ENCODE results near the gene CCNH. TPM values are rescaled to one million over a fixed set of nuclear protein-coding genes. Genes with fewer than 3 reads are reported as not detected.

CCNH gene
- total RNA-seq, 1 experiment from 2014 or later = 63.2 TPM

- no peak overlapping the region for H3K9ac ChIP-seq (ENCODE audit: low read length)
- ChIA-PET POLR2A (no interaction called here), CTCF (no interaction called here), RAD21 (ENCODE audit: low non-redundant PET in 1 of 2, low total read pairs in 2 of 2, uncharacterized antibody in 2 of 2, unreplicated experiment in 2 of 2) (no interaction called here)
- TF ChIP-seq, protein P1, sequence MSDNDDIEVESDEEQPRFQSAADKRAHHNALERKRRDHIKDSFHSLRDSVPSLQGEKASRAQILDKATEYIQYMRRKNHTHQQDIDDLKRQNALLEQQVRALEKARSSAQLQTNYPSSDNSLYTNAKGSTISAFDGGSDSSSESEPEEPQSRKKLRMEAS (IDR thresholded peaks at IDR 0.05) = no peak
- TF ChIP-seq ZFX (IDR thresholded peaks at IDR 0.05) = no peak
- TF ChIP-seq CEBPB (IDR thresholded peaks at IDR 0.05; ENCODE audit: low read depth) = no peak
- no peak for TF ChIP-seq POLR2A (IDR thresholded peaks at IDR 0.05; ENCODE audit: borderline replicate concordance, extremely low read depth, insufficient read depth, insufficient read length)
- TF ChIP-seq EZH2 (IDR thresholded peaks at IDR 0.05) = no peak
- no peak for TF ChIP-seq FOSL1 (IDR thresholded peaks at IDR 0.05; ENCODE audit: low read depth)
- no peak for TF ChIP-seq CBX3 (IDR thresholded peaks at IDR 0.05; ENCODE audit: low read depth)
- TF ChIP-seq ATF3 (IDR thresholded peaks at IDR 0.05) = no peak
- TF ChIP-seq, protein P2, sequence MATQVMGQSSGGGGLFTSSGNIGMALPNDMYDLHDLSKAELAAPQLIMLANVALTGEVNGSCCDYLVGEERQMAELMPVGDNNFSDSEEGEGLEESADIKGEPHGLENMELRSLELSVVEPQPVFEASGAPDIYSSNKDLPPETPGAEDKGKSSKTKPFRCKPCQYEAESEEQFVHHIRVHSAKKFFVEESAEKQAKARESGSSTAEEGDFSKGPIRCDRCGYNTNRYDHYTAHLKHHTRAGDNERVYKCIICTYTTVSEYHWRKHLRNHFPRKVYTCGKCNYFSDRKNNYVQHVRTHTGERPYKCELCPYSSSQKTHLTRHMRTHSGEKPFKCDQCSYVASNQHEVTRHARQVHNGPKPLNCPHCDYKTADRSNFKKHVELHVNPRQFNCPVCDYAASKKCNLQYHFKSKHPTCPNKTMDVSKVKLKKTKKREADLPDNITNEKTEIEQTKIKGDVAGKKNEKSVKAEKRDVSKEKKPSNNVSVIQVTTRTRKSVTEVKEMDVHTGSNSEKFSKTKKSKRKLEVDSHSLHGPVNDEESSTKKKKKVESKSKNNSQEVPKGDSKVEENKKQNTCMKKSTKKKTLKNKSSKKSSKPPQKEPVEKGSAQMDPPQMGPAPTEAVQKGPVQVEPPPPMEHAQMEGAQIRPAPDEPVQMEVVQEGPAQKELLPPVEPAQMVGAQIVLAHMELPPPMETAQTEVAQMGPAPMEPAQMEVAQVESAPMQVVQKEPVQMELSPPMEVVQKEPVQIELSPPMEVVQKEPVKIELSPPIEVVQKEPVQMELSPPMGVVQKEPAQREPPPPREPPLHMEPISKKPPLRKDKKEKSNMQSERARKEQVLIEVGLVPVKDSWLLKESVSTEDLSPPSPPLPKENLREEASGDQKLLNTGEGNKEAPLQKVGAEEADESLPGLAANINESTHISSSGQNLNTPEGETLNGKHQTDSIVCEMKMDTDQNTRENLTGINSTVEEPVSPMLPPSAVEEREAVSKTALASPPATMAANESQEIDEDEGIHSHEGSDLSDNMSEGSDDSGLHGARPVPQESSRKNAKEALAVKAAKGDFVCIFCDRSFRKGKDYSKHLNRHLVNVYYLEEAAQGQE (IDR thresholded peaks at IDR 0.05; ENCODE audit: low read depth) = no peak
- no peak for TF ChIP-seq ZNF274 (IDR thresholded peaks at IDR 0.05; ENCODE audit: low read depth, low read length)
- TF ChIP-seq, protein P3, sequence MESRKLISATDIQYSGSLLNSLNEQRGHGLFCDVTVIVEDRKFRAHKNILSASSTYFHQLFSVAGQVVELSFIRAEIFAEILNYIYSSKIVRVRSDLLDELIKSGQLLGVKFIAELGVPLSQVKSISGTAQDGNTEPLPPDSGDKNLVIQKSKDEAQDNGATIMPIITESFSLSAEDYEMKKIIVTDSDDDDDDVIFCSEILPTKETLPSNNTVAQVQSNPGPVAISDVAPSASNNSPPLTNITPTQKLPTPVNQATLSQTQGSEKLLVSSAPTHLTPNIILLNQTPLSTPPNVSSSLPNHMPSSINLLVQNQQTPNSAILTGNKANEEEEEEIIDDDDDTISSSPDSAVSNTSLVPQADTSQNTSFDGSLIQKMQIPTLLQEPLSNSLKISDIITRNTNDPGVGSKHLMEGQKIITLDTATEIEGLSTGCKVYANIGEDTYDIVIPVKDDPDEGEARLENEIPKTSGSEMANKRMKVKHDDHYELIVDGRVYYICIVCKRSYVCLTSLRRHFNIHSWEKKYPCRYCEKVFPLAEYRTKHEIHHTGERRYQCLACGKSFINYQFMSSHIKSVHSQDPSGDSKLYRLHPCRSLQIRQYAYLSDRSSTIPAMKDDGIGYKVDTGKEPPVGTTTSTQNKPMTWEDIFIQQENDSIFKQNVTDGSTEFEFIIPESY (IDR thresholded peaks at IDR 0.05; ENCODE audit: extremely low read depth, insufficient replicate concordance, low read length) = no peak
- TF ChIP-seq JUND (IDR thresholded peaks at IDR 0.05) = no peak
- no peak for TF ChIP-seq POLR2AphosphoS5 (IDR thresholded peaks at IDR 0.05; ENCODE audit: low read depth, low read length)
- TF ChIP-seq ELF1 (IDR thresholded peaks at IDR 0.05; ENCODE audit: borderline replicate concordance, low read depth) = no peak
- no peaks in the 10 kb centered on the region for H3K9me2 ChIP-seq (ENCODE audit: insufficient read depth)
- H3K4me2 ChIP-seq (ENCODE audit: low read length) = no peak overlapping the region
- no peak for DNase-seq (ENCODE audit: low read depth, low spot score)
- intact Hi-C loops (cut with micrococcal nuclease) = loop anchor here (10.0 kb wide), 1 partner anchor 363 kb away; no protein-coding TSS in a partner anchor
- no peaks in the 10 kb centered on the region for H3K36me3 ChIP-seq (ENCODE audit: control insufficient read depth in 1 of 2, insufficient read depth in 2 of 2, low read length in 2 of 2)
- BruUV-seq (replicated peaks) = no TSS peak
- H3K27ac ChIP-seq (ENCODE audit: low read depth, low read length) = no peak overlapping the region
- H3K4me1 ChIP-seq (ENCODE audit: control insufficient read depth in 1 of 2, insufficient read depth in 2 of 2, low read length in 2 of 2) = peaks cover 0 to 6% of the 10 kb centered on the region in 2 experiments; a peak in 1 of 4 replicates
- no peak for ATAC-seq
- no peak overlapping the region for H3K4me3 ChIP-seq (replicated peaks in 1 of 2; ENCODE audit: low read depth in 1 of 2, low read length in 2 of 2)
- H2AFZ ChIP-seq (ENCODE audit: low read depth, low read length, poor library complexity, severe bottlenecking) = no peak overlapping the region
- H3K27me3 ChIP-seq (ENCODE audit: insufficient read depth, low read length) = no peaks in the 10 kb centered on the region
- no peaks in the 10 kb centered on the region for H4K20me1 ChIP-seq (ENCODE audit: insufficient read depth)
- H3K79me2 ChIP-seq (ENCODE audit: insufficient read depth, low read length) = no peaks in the 10 kb centered on the region
- no peaks in the 10 kb centered on the region for H3K9me3 ChIP-seq (ENCODE audit: control insufficient read depth in 1 of 2, insufficient read depth in 1 of 2, low read depth in 1 of 2, low read length in 2 of 2)
These were observed 8.6 kb upstream of the CCNH start for GRCh38 chr5:87421307-87421706.

All from HCT116 (cell line).